NCI-H524 treated with DMSO at 0.1 percent for 48 hours (cell line): ENCODE results near the gene KDM3A.
"Not testable (repeated sequence)": the region's sequence is repeated elsewhere in the genome, so short reads cannot be mapped to it uniquely, and the experiment has no call there.

Experiments
- DNase-seq: peaks from one replicate; lab custom pipeline; 2025; lab: John Stamatoyannopoulos, UW

KDM3A gene

GRCh38 chr2:86480105-86480504 is 38.9 kb downstream of the KDM3A start:
- DNase-seq = no peak

GRCh38 chr2:86482034-86482433 is 40.9 kb downstream of the KDM3A start:
- DNase-seq = no peak

- DNase-seq = no peak
Observed at GRCh38 chr2:86484385-86484784, 43.2 kb downstream of the KDM3A start.

GRCh38 chr2:86485103-86485502 is 43.9 kb downstream of the KDM3A start:
- no peak for DNase-seq

- no peak for DNase-seq
Observed at GRCh38 chr2:86485802-86486201, 44.6 kb downstream of the KDM3A start.

- no peak for DNase-seq
Observed at GRCh38 chr2:86487062-86487461, 45.9 kb downstream of the KDM3A start.

- DNase-seq = no peak
Observed at GRCh38 chr2:86488561-86489250, 47.5 kb downstream of the KDM3A start.

GRCh38 chr2:86489542-86489941 is 48.4 kb downstream of the KDM3A start:
- no peak for DNase-seq

GRCh38 chr2:86490245-86490644 is 49.1 kb downstream of the KDM3A start:
- no peak for DNase-seq

- DNase-seq = no peak
Observed at GRCh38 chr2:86491088-86491487, 49.9 kb downstream of the KDM3A start.

- DNase-seq = no peak
Observed at GRCh38 chr2:86492048-86492453, 50.9 kb downstream of the KDM3A start.

- not testable (repeated sequence) for DNase-seq
Observed at GRCh38 chr2:86496391-86496790, 55.2 kb downstream of the KDM3A start.

- no peak for DNase-seq
Observed at GRCh38 chr2:86498468-86499260, 57.5 kb downstream of the KDM3A start.

GRCh38 chr2:86499326-86499725 is 58.2 kb downstream of the KDM3A start:
- no peak for DNase-seq

- DNase-seq = no peak
Observed at GRCh38 chr2:86500325-86501083, 59.3 kb downstream of the KDM3A start.

GRCh38 chr2:86507600-86507999 is 66.4 kb downstream of the KDM3A start:
- no peak for DNase-seq

GRCh38 chr2:86510436-86510933 is 69.3 kb downstream of the KDM3A start:
- no peak for DNase-seq

GRCh38 chr2:86512034-86512433 is 70.9 kb downstream of the KDM3A start:
- no peak for DNase-seq

GRCh38 chr2:86512892-86513291 is 71.7 kb downstream of the KDM3A start:
- DNase-seq = no peak

- DNase-seq = no peak
Observed at GRCh38 chr2:86513948-86514660, 72.9 kb downstream of the KDM3A start.

GRCh38 chr2:86518481-86518880 is 77.3 kb downstream of the KDM3A start:
- no peak for DNase-seq

- DNase-seq = no peak
Observed at GRCh38 chr2:86519349-86519748, 78.2 kb downstream of the KDM3A start.
